Measurements from ENCODE around the gene DVL2.

DNA sequence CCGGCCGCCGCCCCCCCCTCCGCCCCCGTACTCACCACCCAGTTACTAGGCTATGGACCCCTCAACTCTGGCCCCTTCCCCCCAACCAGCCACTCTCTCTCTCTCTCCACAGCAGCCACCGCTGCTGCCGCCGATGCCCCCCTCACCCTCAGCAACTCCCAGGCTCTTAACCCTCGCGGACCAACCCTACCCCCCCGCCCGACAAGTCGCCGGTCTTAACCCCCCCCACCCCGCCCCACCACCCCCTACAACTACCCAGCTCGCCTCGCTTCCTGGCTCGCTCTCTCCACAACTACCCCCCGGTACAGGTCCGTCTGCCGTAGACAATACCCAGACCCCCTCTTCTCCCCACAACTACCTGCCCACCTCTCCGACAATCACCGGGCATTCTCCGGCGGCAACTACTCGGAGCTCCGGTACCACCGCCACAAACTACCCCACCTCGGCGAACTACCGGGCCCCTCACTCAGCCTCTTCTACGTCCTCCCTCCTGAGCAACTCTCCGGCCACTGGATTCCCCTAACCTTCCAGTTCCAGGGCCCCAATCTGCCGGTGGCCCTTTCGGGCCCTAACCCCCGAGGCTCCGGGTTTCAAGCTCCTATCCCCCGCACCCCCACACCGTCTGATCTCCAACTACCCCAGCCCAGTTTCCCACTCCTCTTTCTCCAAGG lies 4.2 kb upstream of the DVL2 start:
- TF ChIP-seq CTCF (IDR thresholded peaks at IDR 0.05), result no peak
- TF ChIP-seq POLR2A (IDR thresholded peaks at IDR 0.05), result no peak

Measured in heart left ventricle (tissue), 13 donors.